B cell (primary cell): ENCODE measurements around the gene METTL8. TPM values are rescaled to one million over a fixed set of nuclear protein-coding genes. Genes with fewer than 3 reads are reported as not detected.

Experiments used
- ATAC-seq: fragments of 200-7000 bp; cut with Tn5 transposase; one replicate; pipeline ENCODE4 v1.10.0; 2021; ENCODE audit warnings: low read depth, mild to moderate bottlenecking, moderate number of reproducible peaks, moderate library complexity
- CTCF ChIA-PET: fragments of 350-600 bp; sonication (Branson Sonifier 250); formaldehyde crosslinking; loops from one replicate; lab custom pipeline; 2021; ENCODE audit warnings: antibody characterized with exemption, inconsistent platforms; lab: Charles Lee
- POLR2A ChIA-PET: fragments of 350-600 bp; sonication (Branson Sonifier 250); formaldehyde crosslinking; loops from one replicate; lab custom pipeline; 2021; ENCODE audit warnings: antibody characterized with exemption; lab: Charles Lee
- DNase-seq: peaks from one replicate; pipeline ENCODE4 v3.0.0; 2013
- H2AFZ ChIP-seq: 2 replicates; pipeline ENCODE4 v1.6.1; 2012; ENCODE audit warnings: mild to moderate bottlenecking, low read depth, low read length; ENCODE audit not compliant: insufficient read depth, poor library complexity, severe bottlenecking
- H3K27ac ChIP-seq, 2 donors: 1 replicate in 1 of 2; 2 replicates in 1 of 2; pipeline ENCODE4 v1.5.1; 2012 to 2013; ENCODE audit warnings: low read length in 2 of 2, mild to moderate bottlenecking in 2 of 2, moderate library complexity in 1 of 2
- H3K27me3 ChIP-seq, 4 experiments: fragments of 200-600 bp in 1 of 4; sonication (generic) in 1 of 4; replicated peaks in 1 of 4; 1 replicate in 2 of 4; 2 replicates in 2 of 4; pipeline versions ENCODE4 v1.6.1 to v1.7.0; 2013 to 2016; ENCODE audit warnings: low read length in 3 of 4, mild to moderate bottlenecking in 2 of 4, mixed read lengths in 1 of 4, moderate library complexity in 1 of 4; ENCODE audit not compliant: insufficient read depth in 4 of 4, control insufficient read depth in 3 of 4; ENCODE audit errors: control extremely low read depth in 1 of 4
- H3K36me3 ChIP-seq, 2 experiments: replicated peaks in 1 of 2; 1 replicate in 1 of 2; 2 replicates in 1 of 2; pipeline versions ENCODE4 v1.6.1 to v1.7.1; 2013; ENCODE audit warnings: low read length in 1 of 2; ENCODE audit not compliant: insufficient read depth in 2 of 2, control insufficient read depth in 1 of 2; ENCODE audit errors: control extremely low read depth in 1 of 2, extremely low read depth in 1 of 2
- H3K4me1 ChIP-seq, 2 donors: fragments of 200-600 bp in 1 of 2; sonication (generic) in 1 of 2; 1 replicate in 1 of 2; 2 replicates in 1 of 2; pipeline versions ENCODE4 v1.5.1 to v1.6.1; 2013 to 2017; ENCODE audit warnings: low read length in 2 of 2; ENCODE audit not compliant: control insufficient read depth in 2 of 2, insufficient read depth in 2 of 2
- H3K4me2 ChIP-seq: replicated peaks from 2 replicates; pipeline ENCODE3; 2012; ENCODE audit warnings: mild to moderate bottlenecking, low read depth, low read length; ENCODE audit not compliant: poor library complexity, severe bottlenecking
- H3K4me3 ChIP-seq, 5 experiments: fragments of 200-600 bp in 1 of 5; sonication (generic) in 1 of 5; 1 replicate in 3 of 5; 2 replicates in 2 of 5; pipeline versions ENCODE4 v1.5.1 to v1.7.0; 2011 to 2016; ENCODE audit warnings: low read length in 4 of 5, mild to moderate bottlenecking in 4 of 5, low read depth in 2 of 5, control low read depth in 1 of 5, moderate library complexity in 1 of 5; ENCODE audit not compliant: insufficient read depth in 1 of 5; ENCODE audit errors: control extremely low read depth in 1 of 5, extremely low read depth in 1 of 5
- H3K79me2 ChIP-seq: fragments of 200-600 bp; sonication (generic); one replicate; pipeline ENCODE4 v1.6.0; 2016; ENCODE audit warnings: low read length; ENCODE audit not compliant: control insufficient read depth, insufficient read depth
- H3K9ac ChIP-seq: fragments of 200-600 bp; sonication (generic); 2 replicates; pipeline ENCODE4 v1.6.1; 2017; ENCODE audit warnings: mild to moderate bottlenecking, low read length, moderate library complexity
- H3K9me3 ChIP-seq, 3 donors: one replicate each; pipeline versions ENCODE4 v1.6.1 to v1.7.1; 2013; ENCODE audit warnings: low read length in 2 of 3; ENCODE audit not compliant: control insufficient read depth in 2 of 3, insufficient read depth in 1 of 3; ENCODE audit errors: control extremely low read depth in 1 of 3
- H4K20me1 ChIP-seq: 2 replicates; pipeline ENCODE4 v1.6.0; 2012; ENCODE audit warnings: mild to moderate bottlenecking, low read length; ENCODE audit not compliant: insufficient read depth, control insufficient read depth, poor library complexity, severe bottlenecking
- H3K27ac Mint-ChIP-seq: one replicate; pipeline ENCODE4 v1.8.0; 2021; ENCODE audit warnings: mixed read lengths
- H3K27me3 Mint-ChIP-seq: one replicate; pipeline ENCODE4 v1.8.0; 2021; ENCODE audit warnings: mixed read lengths
- H3K4me1 Mint-ChIP-seq: one replicate; pipeline ENCODE4 v1.8.0; 2021; ENCODE audit warnings: mixed read lengths
- H3K4me3 Mint-ChIP-seq: one replicate; pipeline ENCODE4 v1.8.0; 2021; ENCODE audit warnings: mixed read lengths
- H3K9me3 Mint-ChIP-seq: one replicate; pipeline ENCODE4 v1.8.0; 2022; ENCODE audit warnings: mixed read lengths; ENCODE audit not compliant: insufficient read depth
- EZH2 ChIP-seq: IDR thresholded peaks from 2 replicates; pipeline ENCODE4 v1.6.1; 2012; ENCODE audit warnings: borderline replicate concordance, low read depth, mild to moderate bottlenecking, moderate library complexity, low read length; ENCODE audit not compliant: insufficient read depth, poor library complexity, severe bottlenecking
- WGBS: methylation state at CpG from one replicate; pipeline ENCODE4 v1.1.5; 2013; ENCODE audit warnings: missing lambda C conversion rate; ENCODE audit not compliant: insufficient coverage; 5-methylcytosine and 5-hydroxymethylcytosine counted together
- intact Hi-C: fragments of 100-400 bp; cut with micrococcal nuclease; formaldehyde crosslinking; loops from one replicate; pipeline ENCODE4 v1.10.0; 2022
- polyA plus RNA-seq: library from polyadenylated mRNA; depleted of rRNA; stranded (reverse); fragments of >200 nt; gene quantifications from 2 replicates; pipeline ENCODE4 v1.2.3, GENCODE V29; 2012
- total RNA-seq, 2 donors: library from RNA; stranded (reverse); fragments of 120-200 nt in 1 of 2; gene quantifications; 1 replicate in 1 of 2; 2 replicates in 1 of 2; pipeline versions ENCODE4 v1.2.3 to v1.2.4, GENCODE V29; 2013 to 2022
- TF ChIP-seq, protein P1 (sequence below): fragments of 200-600 bp; IDR thresholded peaks from one replicate; pipeline ENCODE4 v1.8.0; 2022; ENCODE audit warnings: antibody characterized with exemption, mild to moderate bottlenecking

Gene METTL8
- total and polyA plus RNA-seq, 2 donors (not counting 1 experiment from before 2014, with no cell fraction given) = 20.8 to 57.8 TPM

GRCh38 chr2:171394164-171394740 lies 39.5 kb downstream of the METTL8 start:
- Mint-ChIP-seq H3K27me3 (no peaks in the 10 kb centered on the region), H3K4me1 (peaks cover 27% of the 10 kb centered on the region), H3K4me3 (no peak overlapping the region), H3K27ac (no peak overlapping the region), H3K9me3 (no peaks in the 10 kb centered on the region)
- H3K27me3 ChIP-seq = no peaks in the 10 kb centered on the region
- peaks cover 0 to 1% of the 10 kb centered on the region in 2 experiments for H3K36me3 ChIP-seq
- intact Hi-C loops = no loop called here
- ChIA-PET POLR2A (interaction anchor here (1.2 kb wide), 1 partner anchor 14 kb away, joined by 7 read pairs; no protein-coding TSS in a partner anchor), CTCF (interaction anchor here (1.5 kb wide), 1 partner anchor 10 kb away, joined by 3 read pairs; no protein-coding TSS in a partner anchor)
- no peak for TF ChIP-seq EZH2
- TF ChIP-seq, protein P1, sequence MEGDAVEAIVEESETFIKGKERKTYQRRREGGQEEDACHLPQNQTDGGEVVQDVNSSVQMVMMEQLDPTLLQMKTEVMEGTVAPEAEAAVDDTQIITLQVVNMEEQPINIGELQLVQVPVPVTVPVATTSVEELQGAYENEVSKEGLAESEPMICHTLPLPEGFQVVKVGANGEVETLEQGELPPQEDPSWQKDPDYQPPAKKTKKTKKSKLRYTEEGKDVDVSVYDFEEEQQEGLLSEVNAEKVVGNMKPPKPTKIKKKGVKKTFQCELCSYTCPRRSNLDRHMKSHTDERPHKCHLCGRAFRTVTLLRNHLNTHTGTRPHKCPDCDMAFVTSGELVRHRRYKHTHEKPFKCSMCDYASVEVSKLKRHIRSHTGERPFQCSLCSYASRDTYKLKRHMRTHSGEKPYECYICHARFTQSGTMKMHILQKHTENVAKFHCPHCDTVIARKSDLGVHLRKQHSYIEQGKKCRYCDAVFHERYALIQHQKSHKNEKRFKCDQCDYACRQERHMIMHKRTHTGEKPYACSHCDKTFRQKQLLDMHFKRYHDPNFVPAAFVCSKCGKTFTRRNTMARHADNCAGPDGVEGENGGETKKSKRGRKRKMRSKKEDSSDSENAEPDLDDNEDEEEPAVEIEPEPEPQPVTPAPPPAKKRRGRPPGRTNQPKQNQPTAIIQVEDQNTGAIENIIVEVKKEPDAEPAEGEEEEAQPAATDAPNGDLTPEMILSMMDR = no peak
- H3K27ac ChIP-seq = no peak overlapping the region
- no peak overlapping the region for H3K9ac ChIP-seq
- H3K4me2 ChIP-seq = no peak overlapping the region
- no peak overlapping the region for H2AFZ ChIP-seq
- peaks cover 0 to 1% (median 0%) of the 10 kb centered on the region in 3 donors for H3K9me3 ChIP-seq
- no CpG with 5 or more reads among the region's 1 CpG for WGBS
- H3K4me1 ChIP-seq = peaks cover 13 to 23% of the 10 kb centered on the region in 2 donors
- peaks cover 9% of the 10 kb centered on the region for H3K79me2 ChIP-seq
- ATAC-seq (no peak), DNase-seq (no peak)
- H4K20me1 ChIP-seq = no peaks in the 10 kb centered on the region
- no peak overlapping the region for H3K4me3 ChIP-seq

DNA sequence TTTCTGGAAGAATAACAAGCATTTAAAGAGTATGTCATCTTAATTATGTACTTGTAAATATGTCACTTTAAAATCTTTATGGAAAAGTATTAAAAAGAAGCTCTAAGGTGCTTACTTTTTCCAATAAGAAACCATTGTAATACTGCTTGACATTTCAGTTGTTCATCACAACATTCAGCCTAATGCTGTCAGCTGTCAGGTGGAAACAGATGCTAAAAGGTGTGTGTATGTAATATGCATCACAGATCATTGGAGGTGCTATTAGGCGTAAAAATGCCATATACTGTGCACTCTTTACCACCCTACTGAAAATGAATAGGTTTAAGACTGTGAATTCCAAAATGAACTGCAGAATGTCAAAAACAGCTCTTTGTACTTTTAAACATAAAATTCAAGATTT lies 40.3 kb downstream of the METTL8 start:
- intact Hi-C loops = no loop called here
- H4K20me1 ChIP-seq = no peaks in the 10 kb centered on the region
- no CpG with 5 or more reads among the region's 1 CpG for WGBS
- H2AFZ ChIP-seq = no peak overlapping the region
- POLR2A ChIA-PET = interaction anchor here (1.2 kb wide), 1 partner anchor 15 kb away, joined by 7 read pairs; no protein-coding TSS in a partner anchor
- H3K36me3 ChIP-seq = peaks cover 0 to 1% of the 10 kb centered on the region in 2 experiments
- H3K4me2 ChIP-seq = no peak overlapping the region
- no peak for DNase-seq
- peaks cover 0 to 1% (median 0%) of the 10 kb centered on the region in 3 donors for H3K9me3 ChIP-seq
- Mint-ChIP-seq H3K27ac (no peak overlapping the region), H3K4me3 (no peak overlapping the region), H3K27me3 (no peaks in the 10 kb centered on the region), H3K9me3 (no peaks in the 10 kb centered on the region), H3K4me1 (peaks cover 29% of the 10 kb centered on the region)
- H3K4me1 ChIP-seq = peaks cover 16 to 26% of the 10 kb centered on the region in 2 donors
- TF ChIP-seq, protein P1 = no peak
- no peak for TF ChIP-seq EZH2
- no peak overlapping the region for H3K4me3 ChIP-seq
- no peak overlapping the region for H3K27ac ChIP-seq
- no peak overlapping the region for H3K9ac ChIP-seq
- CTCF ChIA-PET = no interaction called here
- H3K27me3 ChIP-seq = no peaks in the 10 kb centered on the region
- ATAC-seq = no peak
- peaks cover 9% of the 10 kb centered on the region for H3K79me2 ChIP-seq
